Stomach (tissue), 4 donors: ENCODE measurements around the gene RPS25.

Source experiments
- CTCF ChIP-seq, 7 experiments: fragments of 450-650 bp in 4 of 7; fragments of 200-600 bp in 3 of 7; sonication (generic) in 3 of 7; IDR thresholded peaks; one replicate each; pipeline ENCODE4 v1.5.1; 2016 to 2019; ENCODE audit warnings: antibody characterized with exemption in 7 of 7, control low read depth in 2 of 7, mild to moderate bottlenecking in 1 of 7
- EP300 ChIP-seq: sonication (generic); formaldehyde crosslinking; IDR thresholded peaks from one replicate; pipeline ENCODE4 v1.6.1; 2017; ENCODE audit warnings: antibody characterized with exemption
- POLR2A ChIP-seq, 4 donors: fragments of 450-650 bp; IDR thresholded peaks; one replicate each; pipeline ENCODE4 v1.6.1; 2016; ENCODE audit warnings: antibody characterized with exemption in 4 of 4, control low read depth in 2 of 4, mild to moderate bottlenecking in 1 of 4, moderate library complexity in 1 of 4
- POLR2AphosphoS5 ChIP-seq, 3 donors: sonication (generic); formaldehyde crosslinking; IDR thresholded peaks; one replicate each; pipeline ENCODE4 v1.6.1; 2016; ENCODE audit warnings: antibody characterized with exemption in 3 of 3

- TF ChIP-seq CTCF (IDR thresholded peaks at IDR 0.05): no peak
- TF ChIP-seq POLR2AphosphoS5 (IDR thresholded peaks at IDR 0.05): no peak
- TF ChIP-seq EP300: no peak
- no peak for TF ChIP-seq POLR2A (IDR thresholded peaks at IDR 0.05)
Measured at GRCh38 chr11:119030029-119030328, 11.8 kb upstream of the RPS25 start.
